K562 (cell line): ENCODE measurements around the gene WDR20. TPM values are rescaled to one million over a fixed set of nuclear protein-coding genes. Genes with fewer than 3 reads are reported as not detected.
"Not testable (repeated sequence)": the region's sequence is repeated elsewhere in the genome, so short reads cannot be mapped to it uniquely, and the experiment has no call there.

Source experiments
- ATAC-seq: fragments of 200-7000 bp; cut with Tn5 transposase; 3 replicates; pipeline ENCODE4 v1.9.1; 2020; ENCODE audit warnings: moderate library complexity
- BruUV-seq: library from RNA; stranded (reverse); fragments of 400-500 nt; replicated peaks from 2 replicates; lab custom pipeline; 2021; lab: Mats Ljungman, UMichigan
- CTCF ChIA-PET: fragments of 300-600 bp; formaldehyde crosslinking; extraction: SDS; loops from one replicate; lab custom pipeline; 2021; ENCODE audit warnings: low intra/inter-chr PET ratio; lab: Yijun Ruan, JAX
- POLR2A ChIA-PET: fragments of 300-600, 350-650 bp; sonication (Branson Sonifier 250); formaldehyde crosslinking; extraction: SDS; loops from one replicate; lab custom pipeline; 2021; ENCODE audit warnings: antibody characterized with exemption, inconsistent platforms; lab: Yijun Ruan, JAX
- DNase-seq, 4 experiments: peaks; one replicate each; pipeline versions ENCODE4 v3.0.0 to v3.0.0-alpha.2; 2011 to 2018; ENCODE audit warnings: low spot score in 3 of 4, mixed read lengths in 3 of 4; ENCODE audit errors: extremely low read depth in 1 of 4
- FAIRE-seq: peaks from 2 replicates; lab custom pipeline; 2011; peaks lifted over from hg19 to GRCh38; lab: Jason Lieb, UNC
- H2AFZ ChIP-seq: 2 replicates; pipeline ENCODE4 v1.6.0; 2011; ENCODE audit warnings: low read depth, low read length, control low read depth, inconsistent platforms
- H3K27ac ChIP-seq: fragments of 200-600 bp; 3 replicates; pipeline ENCODE4 v1.8.0; 2011; ENCODE audit warnings: low read depth, mild to moderate bottlenecking, control low read depth, inconsistent platforms, low read length, moderate library complexity, mixed read lengths; ENCODE audit errors: extremely low read depth
- H3K27me3 ChIP-seq, 2 experiments: fragments of 300-600 bp in 1 of 2; 2 replicates in 1 of 2; 3 replicates in 1 of 2; pipeline versions ENCODE4 v1.6.0 to v1.8.0; 2011; ENCODE audit warnings: inconsistent platforms in 2 of 2, low read length in 2 of 2, mild to moderate bottlenecking in 1 of 2, mixed read lengths in 1 of 2, moderate library complexity in 1 of 2; ENCODE audit not compliant: control insufficient read depth in 2 of 2, insufficient read depth in 2 of 2
- H3K36me3 ChIP-seq: fragments of 300-600 bp; 3 replicates; pipeline ENCODE4 v1.8.0; 2011; ENCODE audit warnings: mild to moderate bottlenecking, low read length, inconsistent platforms; ENCODE audit not compliant: control insufficient read depth, insufficient read depth
- H3K4me1 ChIP-seq, 2 experiments: fragments of 200-600 bp in 1 of 2; replicated peaks in 1 of 2; 2 replicates in 1 of 2; 3 replicates in 1 of 2; pipeline versions ENCODE4 v1.5.1 to v1.8.0; 2011; ENCODE audit warnings: inconsistent platforms in 2 of 2, low read length in 2 of 2, mild to moderate bottlenecking in 1 of 2, mixed read lengths in 1 of 2, moderate library complexity in 1 of 2; ENCODE audit not compliant: control insufficient read depth in 2 of 2, insufficient read depth in 2 of 2
- H3K4me2 ChIP-seq: 2 replicates; pipeline ENCODE4 v1.6.1; 2011; ENCODE audit warnings: low read length, control low read depth, inconsistent platforms, mixed read lengths; ENCODE audit not compliant: insufficient read depth
- H3K4me3 ChIP-seq: fragments of 200-600 bp; sonication (generic), shearing (Covaris generic); 2 replicates; pipeline ENCODE4 v1.5.1; 2016; ENCODE audit warnings: control low read depth, inconsistent platforms
- H3K79me2 ChIP-seq: fragments of 200-600 bp; 3 replicates; pipeline ENCODE4 v1.8.0; 2011; ENCODE audit warnings: low read length, inconsistent platforms; ENCODE audit not compliant: control insufficient read depth, insufficient read depth
- H3K9ac ChIP-seq, 2 experiments: 2 replicates each; pipeline versions ENCODE4 v1.6.0 to v1.6.1; 2011; ENCODE audit warnings: low read depth in 2 of 2, low read length in 2 of 2, control low read depth in 1 of 2, inconsistent platforms in 1 of 2, mild to moderate bottlenecking in 1 of 2, mixed read lengths in 1 of 2; ENCODE audit not compliant: insufficient read depth in 1 of 2
- H3K9me1 ChIP-seq: one replicate; pipeline ENCODE4 v1.6.0; 2011; ENCODE audit warnings: inconsistent platforms, mild to moderate bottlenecking, low read length, moderate library complexity; ENCODE audit not compliant: control insufficient read depth, insufficient read depth
- H3K9me3 ChIP-seq: replicated peaks from 2 replicates; pipeline ENCODE4 v1.5.1; 2011; ENCODE audit warnings: low read depth, low read length, inconsistent platforms; ENCODE audit not compliant: control insufficient read depth, insufficient read depth
- H4K20me1 ChIP-seq: replicated peaks from 2 replicates; pipeline ENCODE4 v1.6.1; 2011; ENCODE audit warnings: low read length, inconsistent platforms, mixed read lengths; ENCODE audit not compliant: control insufficient read depth, insufficient read depth
- CBFA2T2 ChIP-seq: fragments of 450-650 bp; conservative IDR thresholded peaks from 2 replicates; pipeline ENCODE4 v1.6.1; 2017; ENCODE audit warnings: mild to moderate bottlenecking
- CBFA2T3 ChIP-seq: fragments of 450-650 bp; IDR thresholded peaks from 2 replicates; pipeline ENCODE4 v1.6.1; 2017
- KDM1A ChIP-seq, 2 experiments: fragments of 450-650 bp; IDR thresholded peaks; 2 replicates each; pipeline ENCODE4 v1.6.1; 2016; ENCODE audit warnings: mild to moderate bottlenecking in 2 of 2
- TAL1 ChIP-seq: fragments of 450-650 bp; IDR thresholded peaks from 2 replicates; pipeline ENCODE4 v1.6.1; 2016; ENCODE audit warnings: mild to moderate bottlenecking
- WGBS: fragments of 100-300 bp; shearing (Covaris generic); methylation state at CpG from one replicate; pipeline ENCODE4 v1.1.6; 2016; ENCODE audit warnings: low coverage, mixed read lengths; ENCODE audit not compliant: insufficient coverage; ENCODE audit errors: missing lambda C conversion rate; 5-methylcytosine and 5-hydroxymethylcytosine counted together
- in situ Hi-C: fragments of 300-500 bp; cut with MboI; formaldehyde crosslinking; loops from 4 replicates; pipeline ENCODE4 v1.15.0; 2018; ENCODE audit warnings: inconsistent platforms, mixed read lengths
- intact Hi-C: fragments of 100-400 bp; cut with micrococcal nuclease; formaldehyde crosslinking; loops from 2 replicates; pipeline ENCODE4 v1.14.2; 2022
- polyA plus RNA-seq, 8 experiments: library from polyadenylated mRNA; depleted of rRNA in 4 of 8; stranded (reverse) in 5 of 8; unstranded in 3 of 8; fragments of >200 nt; fragmentation: Nextera tagmentation in 2 of 8; fragmentation: Illumina TruSeq in 1 of 8; extraction: Ambion mirVana in 2 of 8; extraction: Trizol in 1 of 8; gene quantifications; 2 replicates each; pipeline versions ENCODE4 v1.2.1 to v1.2.3, GENCODE V29; 2011 to 2014; ENCODE audit warnings: inconsistent platforms in 1 of 8, missing spikeins in 1 of 8
- total RNA-seq, 7 experiments: library from RNA; depleted of rRNA in 6 of 7; stranded (reverse); fragments of >200 nt in 6 of 7; fragmentation: Illumina TruSeq in 2 of 7; extraction: Trizol in 2 of 7; gene quantifications; 2 replicates each; pipeline versions ENCODE4 v1.2.1 to v1.2.3, GENCODE V29; 2011 to 2021; ENCODE audit warnings: low replicate concordance in 1 of 7
- TF ChIP-seq, protein P1 (sequence below), 2 experiments: fragments of 450-650 bp; conservative IDR thresholded peaks; 2 replicates each; pipeline ENCODE4 v1.6.1; 2017; ENCODE audit warnings: mild to moderate bottlenecking in 2 of 2, moderate library complexity in 2 of 2

The WDR20 gene
- total and polyA plus RNA-seq, 9 of the 15 experiments (the other 6 are each of a cell fraction or from before 2014, with no cell fraction given) = 7.0 to 15.3 (median 11.8) TPM

DNA sequence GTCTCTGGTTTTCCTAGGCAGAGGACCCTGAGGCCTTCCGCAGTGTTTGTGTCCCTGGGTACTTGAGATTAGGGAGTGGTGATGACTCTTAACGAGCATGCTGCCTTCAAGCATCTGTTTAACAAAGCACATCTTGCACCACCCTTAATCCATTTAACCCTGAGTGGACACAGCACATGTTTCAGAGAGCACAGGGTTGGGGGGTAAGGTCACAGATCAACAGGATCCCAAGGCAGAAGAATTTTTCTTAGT is 32.2 kb downstream of the WDR20 start:
- H3K9ac ChIP-seq, ATAC-seq, H3K27ac ChIP-seq, in situ Hi-C loops, BruUV-seq, H3K4me1 ChIP-seq, H4K20me1 ChIP-seq, H3K4me2 ChIP-seq, H2AFZ ChIP-seq, H3K9me3 ChIP-seq, H3K9me1 ChIP-seq, intact Hi-C loops, FAIRE-seq, H3K27me3 ChIP-seq, DNase-seq, H3K36me3 ChIP-seq, H3K4me3 ChIP-seq: not testable (repeated sequence)
- ChIA-PET CTCF (interaction anchor here (0.6 kb wide), 1 partner anchor 42 kb away, joined by 3 read pairs; no protein-coding TSS in a partner anchor), POLR2A (interaction anchor here (1.8 kb wide), 1 partner anchor 31 kb away, joined by 6 read pairs; no protein-coding TSS in a partner anchor)
- peaks cover 49% of the 10 kb centered on the region for H3K79me2 ChIP-seq
- no CpG with 5 or more reads among the region's 2 CpGs for WGBS
- peak; percentile 24; the same call in 1 of the 2 replicates for TF ChIP-seq TAL1
- TF ChIP-seq, protein P1, sequence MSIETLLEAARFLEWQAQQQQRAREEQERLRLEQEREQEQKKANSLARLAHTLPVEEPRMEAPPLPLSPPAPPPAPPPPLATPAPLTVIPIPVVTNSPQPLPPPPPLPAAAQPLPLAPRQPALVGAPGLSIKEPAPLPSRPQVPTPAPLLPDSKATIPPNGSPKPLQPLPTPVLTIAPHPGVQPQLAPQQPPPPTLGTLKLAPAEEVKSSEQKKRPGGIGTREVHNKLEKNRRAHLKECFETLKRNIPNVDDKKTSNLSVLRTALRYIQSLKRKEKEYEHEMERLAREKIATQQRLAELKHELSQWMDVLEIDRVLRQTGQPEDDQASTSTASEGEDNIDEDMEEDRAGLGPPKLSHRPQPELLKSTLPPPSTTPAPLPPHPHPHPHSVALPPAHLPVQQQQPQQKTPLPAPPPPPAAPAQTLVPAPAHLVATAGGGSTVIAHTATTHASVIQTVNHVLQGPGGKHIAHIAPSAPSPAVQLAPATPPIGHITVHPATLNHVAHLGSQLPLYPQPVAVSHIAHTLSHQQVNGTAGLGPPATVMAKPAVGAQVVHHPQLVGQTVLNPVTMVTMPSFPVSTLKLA (conservative IDR thresholded peaks at IDR 0.05) = peak in 1 of 2 experiments; percentile 31; a peak in 1 of 4 replicates
- TF ChIP-seq CBFA2T2 = peak; percentile 39
- TF ChIP-seq KDM1A (IDR thresholded peaks at IDR 0.05) = 0 out of 4 replicates have a peak, but pooled peaks of 1 of the 2 experiments have one; percentile 28
- peak; percentile 65 for TF ChIP-seq CBFA2T3

DNA sequence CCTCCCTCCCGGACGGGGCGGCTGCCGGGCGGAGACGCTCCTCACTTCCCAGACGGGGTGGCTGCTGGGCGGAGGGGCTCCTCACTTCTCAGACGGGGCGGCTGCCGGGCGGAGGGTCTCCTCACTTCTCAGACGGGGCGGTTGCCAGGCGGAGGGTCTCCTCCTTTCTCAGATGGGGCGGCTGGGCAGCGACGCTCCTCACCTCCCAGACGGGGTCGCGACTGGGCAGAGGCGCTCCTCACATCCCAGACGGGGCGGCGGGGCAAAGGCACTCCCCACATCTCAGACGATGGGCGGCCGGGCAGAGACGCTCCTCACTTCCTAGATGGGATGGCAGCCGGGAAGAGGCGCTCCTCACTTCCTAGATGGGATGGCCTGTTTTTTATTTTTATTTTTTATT is 33.0 kb downstream of the WDR20 start:
- H3K9ac ChIP-seq, H3K9me3 ChIP-seq, H3K4me2 ChIP-seq, H3K27ac ChIP-seq, CTCF ChIA-PET, intact Hi-C loops, H3K36me3 ChIP-seq, ATAC-seq, H4K20me1 ChIP-seq, H3K9me1 ChIP-seq, H3K27me3 ChIP-seq, H3K4me3 ChIP-seq, H2AFZ ChIP-seq, DNase-seq, FAIRE-seq, POLR2A ChIA-PET, H3K4me1 ChIP-seq, in situ Hi-C loops, BruUV-seq: not testable (repeated sequence)
- WGBS = 67% methylated on average over 1 of the region's 31 CpGs
- peaks cover 48% of the 10 kb centered on the region for H3K79me2 ChIP-seq
